MCF 10A (cell line): ENCODE measurements around the gene SLC29A3. TPM values are rescaled to one million over a fixed set of nuclear protein-coding genes. Genes with fewer than 3 reads are reported as not detected.

Experiments used
- BruUV-seq: library from RNA; stranded (reverse); fragments of 400-500 nt; replicated peaks from 2 replicates; lab custom pipeline; 2021; lab: Mats Ljungman, UMichigan
- CTCF ChIA-PET: fragments of 300-600 bp; sonication (Branson Sonifier 250); formaldehyde crosslinking; extraction: SDS; loops from one replicate; lab custom pipeline; 2021; ENCODE audit warnings: antibody characterized with exemption, inconsistent platforms; lab: Yijun Ruan, JAX
- POLR2A ChIA-PET: fragments of 300-600, 350-650 bp; sonication (Branson Sonifier 250); formaldehyde crosslinking; extraction: SDS; loops from one replicate; lab custom pipeline; 2020; ENCODE audit warnings: antibody characterized with exemption, inconsistent platforms; lab: Yijun Ruan, JAX
- DNase-seq: peaks from one replicate; pipeline ENCODE4 v3.0.0-alpha.2; 2018; ENCODE audit not compliant: unreplicated experiment
- H3K27ac Mint-ChIP-seq: one replicate; pipeline ENCODE4 v1.8.0; 2022; ENCODE audit warnings: mild to moderate bottlenecking, low read depth, mixed read lengths; ENCODE audit not compliant: unreplicated experiment
- H3K27me3 Mint-ChIP-seq: one replicate; pipeline ENCODE4 v1.8.0; 2022; ENCODE audit warnings: mixed read lengths; ENCODE audit not compliant: insufficient read depth, unreplicated experiment
- H3K36me3 Mint-ChIP-seq: one replicate; pipeline ENCODE4 v1.8.0; 2022; ENCODE audit warnings: mild to moderate bottlenecking, moderate library complexity, mixed read lengths; ENCODE audit not compliant: insufficient read depth, unreplicated experiment
- H3K4me1 Mint-ChIP-seq: one replicate; pipeline ENCODE4 v1.8.0; 2022; ENCODE audit warnings: mixed read lengths; ENCODE audit not compliant: insufficient read depth, unreplicated experiment
- H3K4me3 Mint-ChIP-seq: one replicate; pipeline ENCODE4 v1.8.0; 2022; ENCODE audit warnings: mild to moderate bottlenecking, moderate library complexity, mixed read lengths; ENCODE audit not compliant: unreplicated experiment
- H3K9me3 Mint-ChIP-seq: one replicate; pipeline ENCODE4 v1.8.0; 2022; ENCODE audit warnings: mixed read lengths; ENCODE audit not compliant: unreplicated experiment
- intact Hi-C: fragments of 100-400 bp; cut with micrococcal nuclease; formaldehyde crosslinking; loops from 2 replicates; pipeline ENCODE4 v1.14.1; 2022
- total RNA-seq: library from RNA; stranded (reverse); gene quantifications from 2 replicates; pipeline ENCODE4 v1.2.3, GENCODE V29; 2022
- TF ChIP-seq, protein P1 (sequence below): fragments of 200-600 bp; IDR thresholded peaks from one replicate; pipeline ENCODE4 v1.8.0; 2022; ENCODE audit warnings: antibody characterized with exemption, mild to moderate bottlenecking; ENCODE audit not compliant: unreplicated experiment

SLC29A3 gene
- total RNA-seq, 1 experiment from 2014 or later, result 3.6 TPM

DNA sequence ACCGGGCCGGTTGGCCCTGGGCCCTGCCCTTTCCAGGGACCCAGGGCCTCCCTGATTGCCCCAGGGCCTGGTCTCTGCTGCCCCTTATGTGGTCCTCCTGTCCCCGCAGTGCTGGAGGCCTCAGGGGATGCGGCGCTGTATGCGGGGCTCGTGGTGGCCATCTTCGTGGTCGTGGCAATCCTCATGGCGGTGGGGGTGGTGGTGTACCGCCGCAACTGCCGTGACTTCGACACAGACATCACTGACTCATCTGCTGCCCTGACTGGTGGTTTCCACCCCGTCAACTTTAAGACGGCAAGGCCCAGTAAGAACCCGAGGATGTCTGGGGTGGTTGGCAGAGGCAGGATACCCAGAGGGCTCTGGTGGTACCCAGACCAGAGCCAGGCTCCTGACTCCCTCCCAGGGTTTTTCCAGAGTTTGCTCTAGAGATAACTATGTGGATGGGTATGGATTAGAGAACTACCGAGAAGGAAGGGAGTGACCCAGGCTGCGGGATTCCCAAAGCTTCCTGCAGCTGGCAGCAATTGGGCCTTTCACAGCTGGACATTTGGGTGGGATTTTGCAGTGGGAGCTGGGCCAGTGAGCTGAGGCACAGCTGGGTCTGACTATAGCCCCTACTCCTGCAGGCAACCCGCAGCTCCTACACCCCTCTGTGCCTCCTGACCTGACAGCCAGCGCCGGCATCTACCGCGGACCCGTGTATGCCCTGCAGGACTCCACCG lies 28.1 kb upstream of the SLC29A3 start:
- no TSS peak for BruUV-seq
- POLR2A ChIA-PET, result no interaction called here
- intact Hi-C loops, result no loop called here
- H3K27ac Mint-ChIP-seq, result no peak overlapping the region
- TF ChIP-seq, protein P1, sequence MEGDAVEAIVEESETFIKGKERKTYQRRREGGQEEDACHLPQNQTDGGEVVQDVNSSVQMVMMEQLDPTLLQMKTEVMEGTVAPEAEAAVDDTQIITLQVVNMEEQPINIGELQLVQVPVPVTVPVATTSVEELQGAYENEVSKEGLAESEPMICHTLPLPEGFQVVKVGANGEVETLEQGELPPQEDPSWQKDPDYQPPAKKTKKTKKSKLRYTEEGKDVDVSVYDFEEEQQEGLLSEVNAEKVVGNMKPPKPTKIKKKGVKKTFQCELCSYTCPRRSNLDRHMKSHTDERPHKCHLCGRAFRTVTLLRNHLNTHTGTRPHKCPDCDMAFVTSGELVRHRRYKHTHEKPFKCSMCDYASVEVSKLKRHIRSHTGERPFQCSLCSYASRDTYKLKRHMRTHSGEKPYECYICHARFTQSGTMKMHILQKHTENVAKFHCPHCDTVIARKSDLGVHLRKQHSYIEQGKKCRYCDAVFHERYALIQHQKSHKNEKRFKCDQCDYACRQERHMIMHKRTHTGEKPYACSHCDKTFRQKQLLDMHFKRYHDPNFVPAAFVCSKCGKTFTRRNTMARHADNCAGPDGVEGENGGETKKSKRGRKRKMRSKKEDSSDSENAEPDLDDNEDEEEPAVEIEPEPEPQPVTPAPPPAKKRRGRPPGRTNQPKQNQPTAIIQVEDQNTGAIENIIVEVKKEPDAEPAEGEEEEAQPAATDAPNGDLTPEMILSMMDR, result no peak
- H3K27me3 Mint-ChIP-seq, result no peaks in the 10 kb centered on the region
- H3K4me1 Mint-ChIP-seq, result peaks cover 6% of the 10 kb centered on the region
- peaks cover 67% of the 10 kb centered on the region for H3K36me3 Mint-ChIP-seq
- H3K4me3 Mint-ChIP-seq, result no peak overlapping the region
- DNase-seq, result no peak
- CTCF ChIA-PET, result interaction anchor here (1.3 to 3.2 kb wide), 3 partner anchors 20 to 388 kb away, joined by 4 to 15 read pairs (median 5); no protein-coding TSS in a partner anchor
- no peaks in the 10 kb centered on the region for H3K9me3 Mint-ChIP-seq

DNA sequence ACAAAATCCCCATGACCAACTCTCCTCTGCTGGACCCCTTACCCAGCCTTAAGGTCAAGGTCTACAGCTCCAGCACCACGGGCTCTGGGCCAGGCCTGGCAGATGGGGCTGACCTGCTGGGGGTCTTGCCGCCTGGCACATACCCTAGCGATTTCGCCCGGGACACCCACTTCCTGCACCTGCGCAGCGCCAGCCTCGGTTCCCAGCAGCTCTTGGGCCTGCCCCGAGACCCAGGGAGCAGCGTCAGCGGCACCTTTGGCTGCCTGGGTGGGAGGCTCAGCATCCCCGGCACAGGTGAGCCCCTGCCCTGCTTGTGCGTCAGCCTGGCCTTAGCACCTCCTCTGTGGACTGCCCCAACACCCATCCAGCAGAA lies 27.5 kb upstream of the SLC29A3 start:
- intact Hi-C loops, result no loop called here
- H3K36me3 Mint-ChIP-seq, result peaks cover 66% of the 10 kb centered on the region

DNA sequence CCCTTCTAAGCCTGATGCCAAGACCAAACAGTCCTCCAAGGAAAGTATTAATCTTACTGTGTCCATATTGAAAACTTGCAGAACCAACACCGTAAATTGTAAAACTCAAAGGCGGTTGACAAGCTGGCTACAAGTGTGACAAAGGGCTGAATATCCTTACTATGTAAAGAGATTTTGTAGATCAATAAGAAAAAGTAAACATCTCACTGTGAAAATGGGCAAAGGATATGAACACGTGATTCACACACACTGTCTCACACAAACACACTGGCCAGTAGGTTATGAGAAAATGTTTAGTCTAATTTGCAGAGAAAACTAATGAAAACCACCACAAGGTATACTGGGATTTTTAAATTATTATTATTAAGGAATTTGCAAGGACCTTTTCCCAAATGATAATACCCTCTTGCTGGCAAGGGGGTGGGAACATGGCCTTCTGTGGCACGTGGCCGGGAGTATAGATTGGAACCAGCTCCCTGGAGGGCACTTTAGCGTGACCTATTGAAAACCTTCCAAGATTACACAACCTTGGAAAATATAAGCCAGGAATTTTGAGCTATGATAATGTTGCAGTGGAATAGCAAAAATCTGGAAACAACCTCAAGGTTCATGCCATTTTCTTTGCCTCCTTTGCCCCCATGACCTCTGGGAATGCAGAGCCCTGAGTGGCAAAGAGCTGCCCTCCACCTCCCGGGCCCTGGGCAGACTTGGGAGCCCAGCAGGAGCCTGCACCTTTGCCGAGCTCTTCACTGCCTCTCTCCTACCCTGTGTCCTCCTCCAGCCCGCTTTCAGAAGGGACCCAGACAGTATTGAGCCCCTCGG lies 26.2 kb upstream of the SLC29A3 start:
- H3K4me3 Mint-ChIP-seq, result no peak overlapping the region
- DNase-seq, result no peak
- POLR2A ChIA-PET, result no interaction called here
- H3K4me1 Mint-ChIP-seq, result peaks cover 6% of the 10 kb centered on the region
- H3K27ac Mint-ChIP-seq, result no peak overlapping the region
- H3K36me3 Mint-ChIP-seq, result peaks cover 70% of the 10 kb centered on the region
- no peaks in the 10 kb centered on the region for H3K9me3 Mint-ChIP-seq
- TF ChIP-seq, protein P1, result no peak
- H3K27me3 Mint-ChIP-seq, result no peaks in the 10 kb centered on the region
- CTCF ChIA-PET, result interaction anchor here (0.5 to 3.2 kb wide), 7 partner anchors 8 to 633 kb away, joined by 3 to 15 read pairs (median 3); no protein-coding TSS in a partner anchor
- no TSS peak for BruUV-seq
- intact Hi-C loops, result no loop called here

More for the DNA sequence above, 27.5 kb upstream of the SLC29A3 start:
- no peak for DNase-seq
- H3K4me1 Mint-ChIP-seq, result peaks cover 6% of the 10 kb centered on the region
- no peak overlapping the region for H3K27ac Mint-ChIP-seq
- H3K4me3 Mint-ChIP-seq, result no peak overlapping the region
- POLR2A ChIA-PET, result no interaction called here
- BruUV-seq, result no TSS peak
- TF ChIP-seq, protein P1, result no peak
- CTCF ChIA-PET, result interaction anchor here (1.0 to 3.2 kb wide), 3 partner anchors 11 to 388 kb away, joined by 3 to 15 read pairs (median 5); no protein-coding TSS in a partner anchor
- no peaks in the 10 kb centered on the region for H3K9me3 Mint-ChIP-seq
- H3K27me3 Mint-ChIP-seq, result no peaks in the 10 kb centered on the region
